A549 (cell line): ENCODE data around the gene ZNF439.

Source experiments
- CEBPB ChIP-seq, 2 experiments: fragments of >200 bp in 1 of 2; sonication (Bioruptor Twin) in 1 of 2; formaldehyde crosslinking in 1 of 2; IDR thresholded peaks; 2 replicates each; pipeline ENCODE4 v1.6.1; 2012 to 2016
- CHD4 ChIP-seq: fragments of 200-600 bp; sonication (generic); IDR thresholded peaks from 2 replicates; pipeline ENCODE4 v1.6.1; 2016; ENCODE audit warnings: antibody characterized with exemption, mild to moderate bottlenecking, borderline replicate concordance
- EP300 ChIP-seq, 2 experiments: fragments of >200 bp; sonication (Bioruptor Twin); formaldehyde crosslinking; IDR thresholded peaks; 2 replicates in 1 of 2; 3 replicates in 1 of 2; pipeline ENCODE4 v1.6.1; 2016 to 2017
- GATA3 ChIP-seq: IDR thresholded peaks from 2 replicates; pipeline ENCODE4 v1.6.1; 2012; ENCODE audit warnings: borderline replicate concordance
- POLR2A ChIP-seq: IDR thresholded peaks from 2 replicates; pipeline ENCODE4 v1.6.1; 2012; ENCODE audit warnings: mild to moderate bottlenecking, low read length
- POLR2AphosphoS2 ChIP-seq: conservative IDR thresholded peaks from 2 replicates; pipeline ENCODE4 v1.6.1; 2012; ENCODE audit warnings: low read length, improper control_type of control experiment, inconsistent platforms
- RAD21 ChIP-seq, 2 experiments: fragments of >200 bp in 1 of 2; sonication (Bioruptor Twin) in 1 of 2; formaldehyde crosslinking in 1 of 2; IDR thresholded peaks in 1 of 2; conservative IDR thresholded peaks in 1 of 2; 2 replicates in 1 of 2; 3 replicates in 1 of 2; pipeline ENCODE4 v1.6.1; 2012 to 2018; ENCODE audit warnings: inconsistent platforms in 1 of 2
- ZNF302 ChIP-seq: fragments of 250-450 bp; sonication (Bioruptor Pico); IDR thresholded peaks from 2 replicates; pipeline ENCODE4 v1.9.0; 2021; ENCODE audit warnings: inconsistent platforms, mild to moderate bottlenecking, moderate library complexity
- TF ChIP-seq, protein P1 (sequence below): fragments of >200 bp; sonication (Bioruptor Twin); formaldehyde crosslinking; IDR thresholded peaks from 3 replicates; pipeline ENCODE4 v1.5.1; 2016
- TF ChIP-seq, protein P2 (sequence below): fragments of 200-600 bp; sonication (generic); IDR thresholded peaks from 2 replicates; pipeline ENCODE4 v1.6.1; 2016; ENCODE audit warnings: antibody characterized with exemption, mild to moderate bottlenecking, moderate library complexity

DNA sequence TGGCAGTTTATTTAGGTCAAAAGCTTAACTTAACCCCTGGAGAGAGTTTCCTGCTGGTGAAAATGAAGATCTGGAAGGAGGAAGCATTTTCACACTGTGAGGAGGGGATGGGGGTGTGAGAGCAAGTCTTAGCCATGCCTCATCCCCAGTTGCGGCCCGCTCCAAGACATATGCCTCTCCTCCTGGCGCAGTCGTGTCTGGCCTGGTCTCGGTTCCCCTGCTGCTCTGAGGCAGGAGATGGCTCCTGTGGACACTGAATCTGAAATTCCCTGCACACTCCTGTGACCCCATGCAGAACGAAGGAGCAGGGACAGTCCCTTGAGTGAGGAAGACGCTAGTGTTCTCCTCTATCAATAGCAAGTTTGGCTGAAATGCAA, 38.7 kb downstream of the ZNF439 start:
- TF ChIP-seq ZNF302, result no peak
- TF ChIP-seq, protein P1, sequence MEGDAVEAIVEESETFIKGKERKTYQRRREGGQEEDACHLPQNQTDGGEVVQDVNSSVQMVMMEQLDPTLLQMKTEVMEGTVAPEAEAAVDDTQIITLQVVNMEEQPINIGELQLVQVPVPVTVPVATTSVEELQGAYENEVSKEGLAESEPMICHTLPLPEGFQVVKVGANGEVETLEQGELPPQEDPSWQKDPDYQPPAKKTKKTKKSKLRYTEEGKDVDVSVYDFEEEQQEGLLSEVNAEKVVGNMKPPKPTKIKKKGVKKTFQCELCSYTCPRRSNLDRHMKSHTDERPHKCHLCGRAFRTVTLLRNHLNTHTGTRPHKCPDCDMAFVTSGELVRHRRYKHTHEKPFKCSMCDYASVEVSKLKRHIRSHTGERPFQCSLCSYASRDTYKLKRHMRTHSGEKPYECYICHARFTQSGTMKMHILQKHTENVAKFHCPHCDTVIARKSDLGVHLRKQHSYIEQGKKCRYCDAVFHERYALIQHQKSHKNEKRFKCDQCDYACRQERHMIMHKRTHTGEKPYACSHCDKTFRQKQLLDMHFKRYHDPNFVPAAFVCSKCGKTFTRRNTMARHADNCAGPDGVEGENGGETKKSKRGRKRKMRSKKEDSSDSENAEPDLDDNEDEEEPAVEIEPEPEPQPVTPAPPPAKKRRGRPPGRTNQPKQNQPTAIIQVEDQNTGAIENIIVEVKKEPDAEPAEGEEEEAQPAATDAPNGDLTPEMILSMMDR, result no peak
- TF ChIP-seq CHD4, result no peak
- TF ChIP-seq CEBPB (IDR thresholded peaks at IDR 0.05), result no peak
- no peak for TF ChIP-seq EP300 (IDR thresholded peaks at IDR 0.05)
- TF ChIP-seq, protein P2, sequence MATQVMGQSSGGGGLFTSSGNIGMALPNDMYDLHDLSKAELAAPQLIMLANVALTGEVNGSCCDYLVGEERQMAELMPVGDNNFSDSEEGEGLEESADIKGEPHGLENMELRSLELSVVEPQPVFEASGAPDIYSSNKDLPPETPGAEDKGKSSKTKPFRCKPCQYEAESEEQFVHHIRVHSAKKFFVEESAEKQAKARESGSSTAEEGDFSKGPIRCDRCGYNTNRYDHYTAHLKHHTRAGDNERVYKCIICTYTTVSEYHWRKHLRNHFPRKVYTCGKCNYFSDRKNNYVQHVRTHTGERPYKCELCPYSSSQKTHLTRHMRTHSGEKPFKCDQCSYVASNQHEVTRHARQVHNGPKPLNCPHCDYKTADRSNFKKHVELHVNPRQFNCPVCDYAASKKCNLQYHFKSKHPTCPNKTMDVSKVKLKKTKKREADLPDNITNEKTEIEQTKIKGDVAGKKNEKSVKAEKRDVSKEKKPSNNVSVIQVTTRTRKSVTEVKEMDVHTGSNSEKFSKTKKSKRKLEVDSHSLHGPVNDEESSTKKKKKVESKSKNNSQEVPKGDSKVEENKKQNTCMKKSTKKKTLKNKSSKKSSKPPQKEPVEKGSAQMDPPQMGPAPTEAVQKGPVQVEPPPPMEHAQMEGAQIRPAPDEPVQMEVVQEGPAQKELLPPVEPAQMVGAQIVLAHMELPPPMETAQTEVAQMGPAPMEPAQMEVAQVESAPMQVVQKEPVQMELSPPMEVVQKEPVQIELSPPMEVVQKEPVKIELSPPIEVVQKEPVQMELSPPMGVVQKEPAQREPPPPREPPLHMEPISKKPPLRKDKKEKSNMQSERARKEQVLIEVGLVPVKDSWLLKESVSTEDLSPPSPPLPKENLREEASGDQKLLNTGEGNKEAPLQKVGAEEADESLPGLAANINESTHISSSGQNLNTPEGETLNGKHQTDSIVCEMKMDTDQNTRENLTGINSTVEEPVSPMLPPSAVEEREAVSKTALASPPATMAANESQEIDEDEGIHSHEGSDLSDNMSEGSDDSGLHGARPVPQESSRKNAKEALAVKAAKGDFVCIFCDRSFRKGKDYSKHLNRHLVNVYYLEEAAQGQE, result no peak
- TF ChIP-seq POLR2A, result no peak
- no peak for TF ChIP-seq POLR2AphosphoS2
- TF ChIP-seq GATA3, result no peak
- TF ChIP-seq RAD21 (conservative IDR thresholded peaks at IDR 0.05 in 1 of 2, IDR thresholded peaks at IDR 0.05 in 1 of 2), result no peak
